Neural progenitor cell (in vitro differentiated cells): ENCODE data around the gene LINGO1.

Source experiments
- EZH2 ChIP-seq: fragments of 200-600 bp; sonication (generic); IDR thresholded peaks from 2 replicates; pipeline ENCODE4 v1.6.1; 2017; ENCODE audit warnings: antibody characterized with exemption, mild to moderate bottlenecking, moderate library complexity
- TF ChIP-seq, protein P1 (sequence below): fragments of 200-600 bp; sonication (generic); IDR thresholded peaks from 2 replicates; pipeline ENCODE4 v1.5.1; 2017; ENCODE audit warnings: antibody characterized with exemption, mild to moderate bottlenecking

GRCh38 chr15:77672135-77672534 lies 39.4 kb upstream of the LINGO1 start:
- TF ChIP-seq, protein P1, sequence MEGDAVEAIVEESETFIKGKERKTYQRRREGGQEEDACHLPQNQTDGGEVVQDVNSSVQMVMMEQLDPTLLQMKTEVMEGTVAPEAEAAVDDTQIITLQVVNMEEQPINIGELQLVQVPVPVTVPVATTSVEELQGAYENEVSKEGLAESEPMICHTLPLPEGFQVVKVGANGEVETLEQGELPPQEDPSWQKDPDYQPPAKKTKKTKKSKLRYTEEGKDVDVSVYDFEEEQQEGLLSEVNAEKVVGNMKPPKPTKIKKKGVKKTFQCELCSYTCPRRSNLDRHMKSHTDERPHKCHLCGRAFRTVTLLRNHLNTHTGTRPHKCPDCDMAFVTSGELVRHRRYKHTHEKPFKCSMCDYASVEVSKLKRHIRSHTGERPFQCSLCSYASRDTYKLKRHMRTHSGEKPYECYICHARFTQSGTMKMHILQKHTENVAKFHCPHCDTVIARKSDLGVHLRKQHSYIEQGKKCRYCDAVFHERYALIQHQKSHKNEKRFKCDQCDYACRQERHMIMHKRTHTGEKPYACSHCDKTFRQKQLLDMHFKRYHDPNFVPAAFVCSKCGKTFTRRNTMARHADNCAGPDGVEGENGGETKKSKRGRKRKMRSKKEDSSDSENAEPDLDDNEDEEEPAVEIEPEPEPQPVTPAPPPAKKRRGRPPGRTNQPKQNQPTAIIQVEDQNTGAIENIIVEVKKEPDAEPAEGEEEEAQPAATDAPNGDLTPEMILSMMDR, result no peak
- no peak for TF ChIP-seq EZH2
